ENCODE data around the gene TNFRSF19. TPM values are rescaled to one million over a fixed set of nuclear protein-coding genes. Genes with fewer than 3 reads are reported as not detected.
"Not testable (repeated sequence)": the region's sequence is repeated elsewhere in the genome, so short reads cannot be mapped to it uniquely, and the experiment has no call there.

Gene TNFRSF19
- total RNA-seq, 1 donor from 2014 or later = 13.1 TPM

DNA sequence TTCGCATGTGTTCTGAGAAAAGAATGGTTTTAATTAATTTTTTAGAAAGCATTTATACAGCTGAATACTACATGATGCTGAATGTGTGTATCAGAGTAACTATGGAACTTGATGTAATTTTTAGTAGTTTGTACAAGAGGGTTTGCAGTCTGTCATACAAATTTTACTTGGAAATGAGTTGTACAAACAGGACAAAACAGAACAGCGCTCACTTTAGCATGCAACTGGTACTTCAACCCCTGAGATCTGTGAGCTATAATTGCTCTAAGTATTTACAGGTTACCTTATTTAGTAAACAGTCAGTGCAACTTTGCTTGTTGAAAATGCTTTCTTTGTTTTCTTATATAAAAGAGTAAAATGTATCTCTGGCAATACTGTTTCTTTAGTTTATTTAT, 706 bp downstream of the TNFRSF19 start:
- ATAC-seq = peak; percentile 24

DNA sequence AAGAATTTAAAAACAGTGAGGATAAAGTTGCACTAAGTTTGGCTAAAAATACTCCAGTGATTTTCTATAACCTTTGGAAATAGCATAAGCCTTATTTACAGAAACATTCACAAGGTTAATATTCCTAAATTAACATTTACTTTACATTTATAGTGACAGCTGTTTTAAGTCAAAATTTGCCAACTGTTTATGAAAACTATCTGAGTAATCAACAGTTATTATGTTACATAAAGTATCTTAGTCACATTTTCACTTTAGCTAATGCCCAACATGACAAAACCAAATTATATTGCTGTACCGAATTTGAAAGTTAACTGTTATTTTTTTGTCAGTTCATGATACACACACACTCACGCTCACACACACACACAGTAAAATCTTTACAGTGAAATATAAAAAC, 1.2 kb downstream of the TNFRSF19 start:
- ATAC-seq = no peak

DNA sequence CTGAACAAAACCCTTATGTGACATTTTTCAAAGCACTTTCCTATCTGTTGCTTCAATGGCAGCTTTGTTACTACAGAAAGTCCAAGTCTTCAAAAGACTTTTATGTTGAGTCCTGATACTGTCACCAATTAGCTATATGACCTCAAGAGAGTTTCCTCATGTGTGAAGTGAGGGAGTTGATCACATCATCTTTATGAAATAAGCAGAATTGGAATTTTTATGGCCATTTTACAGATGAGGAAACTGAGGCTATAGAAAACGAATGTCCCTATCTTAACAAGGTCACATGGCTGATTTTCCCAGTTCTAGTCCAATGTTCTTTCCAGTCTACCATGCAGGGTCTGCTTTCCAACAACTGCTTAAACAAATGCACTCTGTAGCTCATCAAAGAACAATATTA, 2.6 kb downstream of the TNFRSF19 start:
- no peak for ATAC-seq

DNA sequence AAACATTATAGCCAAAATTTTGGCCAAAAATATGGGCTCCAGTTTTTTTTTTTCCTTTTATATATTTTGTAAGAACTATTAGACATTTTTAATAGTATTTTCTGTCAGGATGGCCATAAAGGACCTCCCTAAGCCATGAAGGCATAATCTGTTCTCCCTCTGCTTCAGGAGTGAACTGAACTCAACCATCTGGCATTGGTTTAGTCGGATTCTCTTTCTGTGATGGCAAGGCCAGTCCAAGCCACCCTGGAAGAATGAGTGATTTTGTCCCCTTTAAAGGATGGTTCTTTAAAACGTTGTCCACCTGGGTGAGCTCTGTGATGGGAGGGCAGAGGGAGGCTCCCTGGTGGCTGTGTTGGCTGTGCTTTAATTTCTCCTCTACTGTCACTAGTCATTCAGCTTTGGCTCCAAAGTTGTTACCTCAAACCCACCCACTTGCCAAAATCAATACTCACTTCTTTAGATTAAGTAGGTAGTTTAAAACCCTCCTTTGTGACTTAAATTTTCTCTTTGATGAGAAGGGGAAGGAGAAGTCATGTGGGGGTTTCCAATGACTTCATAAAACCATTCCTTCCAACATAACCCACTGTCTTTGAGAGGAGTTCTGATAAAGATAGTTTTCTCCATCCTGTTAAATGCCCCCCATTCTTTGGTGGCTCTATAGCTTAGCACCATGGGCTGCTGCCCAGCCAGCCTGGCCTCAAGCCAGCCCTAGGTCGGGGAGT, 4.4 kb downstream of the TNFRSF19 start:
- ATAC-seq = no peak

DNA sequence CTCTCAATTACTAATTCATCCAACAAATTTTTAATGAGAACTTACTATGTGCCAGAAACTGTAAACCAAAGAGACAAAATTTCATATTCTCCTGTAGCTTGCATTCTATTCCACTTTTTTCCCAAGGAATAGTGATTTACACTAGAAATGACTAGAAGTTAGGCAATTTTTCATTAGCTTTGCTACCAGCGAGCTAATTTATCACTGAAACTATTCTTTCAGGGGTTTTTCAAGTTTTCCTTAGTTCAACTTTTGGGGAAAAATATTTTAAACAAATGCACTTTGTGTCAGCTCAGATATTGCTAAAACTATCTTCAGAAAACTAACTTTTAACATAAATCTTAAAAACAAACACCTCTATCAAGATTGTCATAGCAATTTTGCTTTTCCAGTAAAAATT, 5.4 kb downstream of the TNFRSF19 start:
- ATAC-seq = no peak

DNA sequence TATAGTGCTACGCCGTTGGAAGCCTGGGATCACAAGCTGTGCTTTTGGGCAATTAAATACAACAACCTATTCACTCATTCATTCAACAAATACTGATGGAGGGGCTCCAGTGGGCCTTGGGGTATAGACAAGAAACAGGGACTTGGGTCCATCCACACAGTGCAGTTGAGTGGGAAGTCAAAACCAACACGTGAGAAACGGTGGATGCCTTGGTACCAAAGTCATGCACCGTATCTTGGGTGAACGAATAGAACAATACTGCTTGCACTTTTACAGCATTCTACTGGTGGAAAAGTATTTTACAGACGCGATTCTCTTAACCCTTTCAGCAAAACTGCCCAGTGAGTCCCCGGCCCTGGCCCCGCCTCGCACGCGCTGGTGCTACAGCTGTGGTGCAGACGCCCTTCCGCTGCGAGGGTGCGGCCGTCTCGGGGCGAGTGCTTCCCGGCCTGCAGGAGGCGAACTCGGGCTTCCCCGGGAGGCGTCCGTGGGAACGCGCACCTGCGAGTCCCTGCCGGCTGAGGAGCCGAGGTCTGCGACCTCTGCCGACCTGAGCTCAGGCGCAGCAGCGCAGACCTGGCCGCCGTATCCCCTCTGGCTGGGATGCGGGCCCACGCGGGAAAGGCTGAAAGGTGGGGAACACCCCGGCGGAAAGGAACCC, 8.3 kb downstream of the TNFRSF19 start:
- ATAC-seq = peak; percentile 83

DNA sequence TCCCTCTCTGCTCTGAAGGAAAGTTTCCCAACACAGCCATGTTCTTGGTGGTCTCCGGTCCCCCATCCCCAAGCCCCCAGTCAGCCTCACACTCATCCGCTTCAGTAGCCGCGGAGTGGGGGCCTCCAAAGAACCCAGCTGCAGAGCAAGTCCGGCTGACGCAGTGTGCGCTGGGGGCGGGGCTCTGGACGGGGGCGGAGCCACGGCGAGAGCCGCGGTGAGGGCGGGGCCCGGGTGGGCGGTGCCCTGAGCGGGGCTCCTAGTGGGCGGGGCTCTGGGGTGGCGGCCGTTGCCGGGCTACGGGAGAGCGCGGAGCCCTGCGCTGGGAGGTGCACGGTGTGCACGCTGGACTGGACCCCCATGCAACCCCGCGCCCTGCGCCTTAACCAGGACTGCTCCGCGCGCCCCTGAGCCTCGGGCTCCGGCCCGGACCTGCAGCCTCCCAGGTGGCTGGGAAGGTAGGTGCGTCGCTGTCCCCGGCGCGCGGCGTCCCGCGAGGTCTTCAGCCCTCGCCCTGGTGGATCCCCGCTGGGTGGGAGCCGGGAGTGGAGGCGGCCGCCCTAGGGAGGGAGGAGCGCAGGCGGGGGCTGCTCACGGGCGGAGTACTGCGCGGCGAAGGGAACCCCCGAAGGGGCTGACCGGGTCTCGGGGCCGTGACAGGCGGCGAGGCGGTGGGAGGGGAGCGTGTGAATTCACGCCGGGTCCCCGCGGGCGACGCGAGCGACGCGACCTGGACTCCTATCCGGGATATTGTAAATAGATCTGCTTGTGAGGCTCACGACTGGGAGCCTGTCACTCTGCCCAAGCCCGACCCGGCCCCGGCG, 9.1 kb downstream of the TNFRSF19 start:
- peak; percentile 99 for ATAC-seq

DNA sequence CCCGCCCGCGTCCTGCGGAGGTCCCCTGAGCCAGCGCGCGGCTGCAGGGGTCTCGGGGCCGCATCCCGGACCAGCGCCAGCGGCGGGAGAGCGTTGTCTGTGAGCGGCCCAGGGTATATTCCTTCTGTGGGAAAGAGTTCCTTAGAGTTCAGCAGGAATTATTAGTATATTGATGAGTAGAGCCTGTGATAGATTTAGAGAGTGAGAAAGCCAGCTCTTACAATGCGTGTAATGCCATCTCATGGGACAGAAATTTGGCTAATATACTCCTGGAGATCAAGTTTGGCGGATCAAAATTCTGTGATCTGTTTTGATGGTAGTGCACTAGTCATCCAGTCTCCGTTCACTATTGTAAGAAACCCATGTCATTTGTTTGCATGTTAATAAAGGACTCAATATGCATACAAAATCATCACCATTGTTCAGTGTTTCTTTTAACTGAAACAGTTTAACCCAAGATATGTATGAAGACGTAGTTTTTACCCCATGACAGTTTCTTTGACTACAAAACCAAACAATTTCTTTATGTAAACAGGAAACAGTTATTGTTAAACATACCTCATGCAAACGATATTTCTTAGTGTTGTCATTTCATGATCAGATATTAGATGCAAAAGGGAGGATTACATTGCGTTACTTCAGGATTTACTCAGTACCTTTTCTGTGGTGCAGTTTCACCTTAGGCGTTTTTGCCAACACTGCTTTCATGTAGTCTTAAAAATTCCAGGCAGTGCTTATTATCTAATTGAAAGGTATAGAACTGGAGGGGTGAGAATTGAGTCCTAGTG, 9.9 kb downstream of the TNFRSF19 start:
- peak; percentile 7 for ATAC-seq

DNA sequence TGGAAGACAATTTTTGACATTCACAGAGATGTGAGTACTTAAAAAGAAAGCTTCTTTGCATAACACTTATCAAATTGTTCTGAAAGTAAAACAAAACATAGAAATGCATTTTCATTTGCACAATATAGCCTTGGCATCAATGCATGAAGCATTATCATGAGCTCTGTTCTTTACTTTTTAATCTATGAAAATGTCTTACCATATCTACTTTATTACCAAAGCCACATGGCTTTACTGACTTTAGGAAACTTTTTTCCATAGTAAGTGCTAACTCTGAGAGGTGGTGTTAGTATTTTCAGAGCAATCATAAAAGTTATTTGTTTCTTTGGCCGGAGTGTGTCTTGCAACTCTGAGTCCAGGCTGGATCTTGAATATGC, 10.5 kb downstream of the TNFRSF19 start:
- ATAC-seq = no peak

DNA sequence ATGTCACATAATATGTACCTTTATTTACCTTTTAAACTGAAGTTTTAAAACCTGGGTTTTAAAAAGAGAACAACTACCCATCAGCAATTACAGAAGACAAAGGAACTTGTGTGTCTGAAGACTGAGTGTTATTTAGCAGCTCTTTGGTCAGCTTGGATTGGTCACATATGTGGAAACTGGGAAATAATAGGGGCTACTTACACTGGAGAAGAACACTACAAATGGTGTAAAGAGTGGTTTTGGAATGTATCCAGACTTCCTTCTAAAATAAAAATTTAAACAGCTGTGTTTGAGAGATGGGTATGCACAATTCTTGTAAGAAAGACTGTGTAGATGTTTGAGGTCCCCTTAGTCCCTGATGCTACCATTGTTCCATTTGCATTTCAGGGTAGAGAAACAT, 13.3 kb downstream of the TNFRSF19 start:
- no peak for ATAC-seq

DNA sequence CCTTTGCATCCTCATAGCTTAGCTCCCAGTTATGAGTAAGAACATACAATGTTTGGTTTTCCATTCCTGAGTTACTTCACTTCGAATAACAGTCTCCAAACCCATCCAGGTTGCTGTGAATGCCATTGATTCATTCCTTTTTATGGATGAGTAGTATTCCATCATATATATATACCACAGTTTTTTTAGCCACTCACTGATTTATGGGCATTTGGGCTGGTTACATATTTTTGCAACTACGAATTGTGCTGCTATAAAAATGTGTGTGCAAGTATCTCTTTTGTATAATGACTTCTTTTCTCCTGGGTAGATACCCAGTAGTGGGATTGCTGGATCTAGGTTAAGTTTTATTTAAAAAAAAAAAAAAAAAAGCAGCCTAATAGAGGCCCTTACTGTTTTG, 14.1 kb downstream of the TNFRSF19 start:
- no peak for ATAC-seq

DNA sequence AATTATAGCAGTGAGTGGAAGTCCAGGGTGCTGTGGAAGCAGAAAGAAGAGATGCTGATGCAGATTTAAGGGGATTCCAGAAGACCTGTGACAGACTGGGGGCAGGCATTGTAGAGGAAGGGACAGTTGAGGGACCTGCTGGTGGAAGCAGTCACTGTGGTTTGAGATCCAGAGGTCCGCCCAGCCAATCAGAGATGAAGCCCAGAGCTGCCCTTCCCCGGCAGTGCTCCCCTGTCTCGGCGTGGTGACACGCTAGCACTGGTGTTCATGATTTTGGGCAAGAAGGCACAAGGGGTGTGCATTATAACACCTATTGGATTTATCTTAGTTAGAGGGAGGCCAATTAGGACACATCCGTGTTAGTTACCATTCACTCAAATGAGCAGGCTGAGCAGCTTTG, 16.1 kb downstream of the TNFRSF19 start:
- no peak for ATAC-seq

DNA sequence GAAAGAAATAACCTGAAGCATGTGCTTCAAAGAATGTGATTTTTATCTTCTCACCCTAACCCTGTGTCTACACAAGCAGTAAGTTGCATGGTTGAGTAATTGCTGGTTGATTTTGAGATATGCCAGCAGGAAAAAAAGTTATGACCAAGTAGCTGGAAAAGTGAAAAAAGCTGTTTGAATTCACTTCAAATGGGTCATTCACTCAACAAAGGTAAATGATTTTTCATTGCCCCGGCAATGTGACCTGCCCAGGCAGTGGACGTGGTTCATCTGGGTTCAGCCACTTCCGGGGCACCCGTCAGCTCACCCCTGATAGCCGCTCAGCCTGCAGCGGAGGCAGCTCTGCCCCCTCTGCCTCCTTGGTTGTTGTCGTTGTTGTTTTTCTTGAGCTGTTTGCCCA, 18.5 kb downstream of the TNFRSF19 start:
- no peak for ATAC-seq

DNA sequence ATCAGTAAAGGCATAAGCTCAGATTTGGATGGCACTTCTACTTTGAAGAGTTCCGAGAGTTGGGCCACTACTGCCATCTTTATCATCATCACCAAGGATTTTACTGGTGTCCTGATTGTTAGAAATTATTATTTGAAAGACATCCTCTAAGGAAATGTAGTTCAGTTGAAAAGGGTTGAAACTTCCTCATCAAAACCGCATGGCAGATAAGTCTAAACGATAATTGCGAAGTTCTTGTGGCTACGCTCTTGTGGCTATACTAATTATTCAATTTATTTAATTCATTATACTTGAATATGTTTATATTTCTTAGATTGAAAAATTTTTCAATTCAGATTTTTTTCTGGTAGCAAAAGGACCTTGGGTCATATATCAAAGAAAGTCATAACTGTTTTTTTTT, 22.4 kb downstream of the TNFRSF19 start:
- ATAC-seq = no peak

DNA sequence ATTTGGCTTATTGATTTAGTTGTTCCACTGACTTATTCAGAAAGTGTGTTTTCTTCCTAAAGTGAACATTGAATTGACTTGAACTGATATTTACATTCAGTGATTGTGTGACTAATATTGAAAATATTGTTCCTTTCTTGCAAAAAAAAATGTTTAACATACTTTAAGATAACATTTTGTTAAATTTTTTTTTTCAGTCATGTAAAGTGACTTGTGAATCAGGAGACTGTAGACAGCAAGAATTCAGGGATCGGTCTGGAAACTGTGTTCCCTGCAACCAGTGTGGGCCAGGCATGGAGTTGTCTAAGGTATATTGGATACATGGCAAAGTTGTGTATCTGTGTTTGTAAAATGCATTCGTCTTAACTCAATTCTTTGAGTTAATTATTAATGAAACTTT, 22.9 kb downstream of the TNFRSF19 start:
- ATAC-seq = no peak

DNA sequence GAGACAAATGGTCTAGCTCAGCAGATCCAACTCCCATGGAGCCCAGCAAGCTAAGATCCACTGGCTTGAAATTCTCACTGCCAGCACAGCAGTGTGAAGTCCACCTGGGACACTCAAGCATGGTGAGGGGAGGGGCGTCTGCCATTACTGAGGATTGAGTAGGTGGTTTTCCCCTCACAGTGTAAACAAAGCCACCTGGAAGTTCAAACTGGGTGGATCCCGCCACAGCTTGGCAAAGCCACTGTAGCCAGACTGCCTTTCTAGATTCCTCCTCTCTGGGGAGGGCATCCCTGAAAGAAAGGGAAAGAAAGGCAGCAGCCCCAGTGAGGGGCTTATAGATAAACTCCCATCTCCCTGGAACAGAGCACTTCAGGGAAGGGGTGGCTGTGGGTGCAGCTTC, 24.1 kb downstream of the TNFRSF19 start:
- ATAC-seq = not testable (repeated sequence)

DNA sequence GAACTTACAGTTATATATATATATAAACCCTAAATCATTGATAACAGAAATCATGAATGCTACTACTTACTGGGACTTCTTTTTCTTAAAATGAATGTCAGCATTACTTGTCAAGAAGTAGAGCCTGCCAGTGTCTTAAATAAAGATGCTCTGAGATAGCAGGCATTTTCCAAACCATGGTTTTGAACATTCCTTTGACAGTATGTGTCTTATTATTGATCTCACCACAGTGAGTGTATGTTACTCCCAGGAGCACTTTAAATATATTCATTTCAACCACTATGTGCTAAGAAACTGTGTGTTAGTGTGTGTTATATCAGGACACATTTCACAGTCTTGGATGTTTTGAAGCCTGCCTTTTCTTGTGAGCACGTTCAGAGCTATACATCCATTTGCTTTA, 28.2 kb downstream of the TNFRSF19 start:
- ATAC-seq = no peak

DNA sequence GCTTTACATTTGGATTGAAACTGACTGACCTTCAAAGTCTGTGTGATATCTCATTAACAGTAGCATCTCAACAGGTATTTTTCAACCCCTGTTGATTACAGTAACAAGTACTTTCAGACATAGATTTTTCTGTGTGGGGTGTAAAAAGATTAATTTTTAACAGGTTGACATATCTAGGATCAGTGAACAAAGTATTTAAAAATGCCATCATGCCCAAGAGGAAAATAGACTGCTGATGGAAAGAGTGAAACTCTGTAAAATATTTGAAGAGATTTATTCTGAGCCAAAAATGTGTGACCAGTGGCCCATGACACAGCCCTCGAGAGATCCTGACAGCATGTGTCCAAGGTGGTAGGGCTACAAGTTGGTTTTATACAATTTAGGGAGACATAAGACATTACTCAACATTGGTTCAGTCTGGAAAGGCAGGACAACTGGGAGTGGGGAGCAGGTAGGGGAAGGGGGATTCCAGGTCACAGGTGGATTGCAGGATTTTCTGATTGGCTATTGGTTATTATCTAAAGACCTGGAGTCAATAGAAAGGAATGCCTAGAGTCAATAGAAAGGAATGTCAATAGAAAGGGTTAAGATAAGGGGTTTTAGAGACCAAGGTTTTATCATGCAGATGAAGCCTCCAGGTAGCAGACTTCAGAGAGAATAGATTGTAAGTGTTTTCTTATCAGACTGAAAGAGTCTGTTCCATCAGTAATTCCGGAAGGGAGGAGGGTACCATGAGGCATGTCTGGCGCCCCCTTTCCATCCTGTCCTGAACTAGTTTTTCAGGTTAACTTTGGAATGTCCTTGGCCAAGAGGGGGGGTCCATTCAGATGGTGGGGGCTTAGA, 29.1 kb downstream of the TNFRSF19 start:
- ATAC-seq = no peak

DNA sequence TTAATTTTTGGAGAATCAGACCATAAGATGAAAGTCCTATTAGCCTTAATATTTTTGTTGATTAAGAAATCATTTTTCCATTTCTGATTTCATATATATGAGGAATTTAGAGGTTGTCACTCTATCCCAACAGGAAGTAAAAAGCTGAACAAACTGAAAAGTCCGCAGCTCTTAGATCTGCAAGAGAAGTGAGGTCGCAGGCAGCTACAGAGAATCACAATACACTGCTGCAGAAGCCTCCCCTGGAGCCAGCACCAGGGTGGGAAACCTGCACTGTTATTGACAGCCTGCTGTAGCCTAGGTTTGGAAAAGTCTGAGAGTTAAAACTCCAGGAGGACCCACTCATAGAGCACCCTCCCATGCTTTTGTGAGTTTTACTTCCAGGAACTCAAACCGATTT, 29.9 kb downstream of the TNFRSF19 start:
- no peak for ATAC-seq

DNA sequence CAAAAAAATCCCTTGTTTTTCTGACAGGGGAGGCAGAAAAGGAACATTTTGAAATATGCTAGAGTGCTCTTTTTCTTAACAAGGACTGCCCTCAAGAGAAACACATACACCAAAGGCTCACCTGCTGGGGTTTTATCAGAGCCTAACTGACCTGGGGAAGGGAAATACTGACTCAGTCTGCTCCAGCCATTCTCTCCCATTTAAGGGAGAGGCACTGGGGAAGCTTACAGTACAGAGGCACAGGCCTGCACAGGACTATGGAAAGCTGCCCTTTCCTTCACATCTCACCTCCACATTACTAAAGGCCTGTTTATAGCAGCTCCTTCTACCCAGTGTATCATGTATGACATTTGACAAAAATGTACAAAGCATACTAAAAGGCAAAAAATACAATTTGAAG, 30.3 kb downstream of the TNFRSF19 start:
- no peak for ATAC-seq

DNA sequence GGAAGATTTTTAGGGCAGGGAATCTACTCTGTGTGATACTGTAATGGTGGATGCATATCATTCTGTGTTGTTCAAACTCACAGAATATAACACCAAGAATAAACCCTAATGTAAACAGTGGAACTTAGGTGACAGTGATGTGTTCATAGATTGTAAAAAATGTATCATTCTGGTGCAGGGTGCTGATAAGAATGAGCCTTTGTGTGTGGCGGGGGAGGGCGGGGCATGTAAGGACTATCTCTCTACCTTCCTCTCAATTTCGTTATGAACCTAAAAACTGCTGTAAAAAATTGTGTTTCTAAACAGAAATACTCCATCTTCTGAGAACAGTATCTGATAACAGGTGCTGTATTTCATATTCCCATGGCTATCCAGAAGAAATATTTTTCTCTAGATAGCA, 35.6 kb downstream of the TNFRSF19 start:
- ATAC-seq = no peak

DNA sequence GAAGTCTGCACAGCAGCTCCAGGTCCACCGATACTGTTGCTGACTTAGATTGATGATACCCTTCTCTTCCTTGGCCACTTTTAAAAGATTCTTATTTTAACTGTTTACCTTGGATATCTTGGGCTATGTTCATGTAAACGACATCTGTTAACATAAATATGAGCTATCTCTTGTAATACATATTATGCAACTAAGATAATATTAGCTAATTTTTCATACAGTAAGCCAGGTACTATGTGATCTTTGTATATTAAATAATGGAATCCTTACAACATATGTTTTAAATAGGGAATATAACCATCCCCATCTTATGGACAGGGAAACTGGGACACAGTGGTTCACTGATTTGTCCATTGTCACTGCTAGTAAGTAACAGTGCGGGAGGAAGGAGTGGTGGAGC, 37.9 kb downstream of the TNFRSF19 start:
- no peak for ATAC-seq

All from esophagus mucosa (tissue), 1 donor.